Fibroblast of upper back skin (primary cell): ENCODE measurements around the gene CCT5.
"Not testable (repeated sequence)": the region's sequence is repeated elsewhere in the genome, so short reads cannot be mapped to it uniquely, and the experiment has no call there.

Source experiments
- DNase-seq: peaks from one replicate; pipeline ENCODE4 v3.0.0-alpha.2; 2013

The CCT5 gene

GRCh38 chr5:10304932-10305331 lies 54.9 kb downstream of the CCT5 start:
- no peak for DNase-seq

- DNase-seq: no peak
These were observed 56.0 kb downstream of the CCT5 start for GRCh38 chr5:10306114-10306513.

GRCh38 chr5:10306806-10307205 lies 56.7 kb downstream of the CCT5 start:
- no peak for DNase-seq

GRCh38 chr5:10307206-10308148 lies 57.4 kb downstream of the CCT5 start, which contains the start of gene CMBL:
TSS of gene CMBL (minus strand) at chr5:10307902. CDS start at chr5:10290762, 17,140 bp downstream.
- peak; percentile 49 for DNase-seq

- no peak for DNase-seq
These were observed 58.8 kb downstream of the CCT5 start for GRCh38 chr5:10308844-10309243.

- peak; percentile 54 for DNase-seq
These were observed 60.1 kb downstream of the CCT5 start for GRCh38 chr5:10310066-10310779.

- not testable (repeated sequence) for DNase-seq
These were observed 60.9 kb downstream of the CCT5 start for GRCh38 chr5:10310835-10311570.

GRCh38 chr5:10311595-10312425 lies 61.7 kb downstream of the CCT5 start:
- no peak for DNase-seq

GRCh38 chr5:10315201-10315600 lies 65.1 kb downstream of the CCT5 start:
- no peak for DNase-seq
